Osteocyte (in vitro differentiated cells): ENCODE data around the gene SPG7. TPM values are rescaled to one million over a fixed set of nuclear protein-coding genes. Genes with fewer than 3 reads are reported as not detected.

Experiments used
- DNase-seq: peaks from one replicate; pipeline ENCODE4 v3.0.0; 2021; ENCODE audit warnings: mixed read lengths; ENCODE audit not compliant: unreplicated experiment; ENCODE audit errors: extremely low spot score
- H3K27ac Mint-ChIP-seq: one replicate; pipeline ENCODE4 v1.8.0; 2021; ENCODE audit warnings: mild to moderate bottlenecking, mixed read lengths; ENCODE audit not compliant: unreplicated experiment
- H3K27me3 Mint-ChIP-seq: one replicate; pipeline ENCODE4 v1.8.0; 2021; ENCODE audit warnings: mixed read lengths; ENCODE audit not compliant: unreplicated experiment
- H3K36me3 Mint-ChIP-seq: one replicate; pipeline ENCODE4 v1.8.0; 2021; ENCODE audit warnings: mixed read lengths; ENCODE audit not compliant: unreplicated experiment
- H3K4me1 Mint-ChIP-seq: one replicate; pipeline ENCODE4 v1.8.0; 2021; ENCODE audit warnings: mixed read lengths; ENCODE audit not compliant: unreplicated experiment
- H3K4me3 Mint-ChIP-seq: one replicate; pipeline ENCODE4 v1.8.0; 2021; ENCODE audit warnings: mild to moderate bottlenecking, moderate library complexity, mixed read lengths; ENCODE audit not compliant: unreplicated experiment
- H3K9me3 Mint-ChIP-seq: one replicate; pipeline ENCODE4 v1.8.0; 2021; ENCODE audit warnings: mixed read lengths; ENCODE audit not compliant: unreplicated experiment
- CTCF ChIP-seq: fragments of 200-600 bp; sonication (generic); IDR thresholded peaks from 2 replicates; pipeline ENCODE4 v1.5.0; 2021; ENCODE audit warnings: antibody characterized with exemption, mild to moderate bottlenecking, moderate library complexity
- total RNA-seq: library from RNA; stranded (reverse); gene quantifications from 2 replicates; pipeline ENCODE4 v1.2.1, GENCODE V29; 2021

Gene SPG7
- total RNA-seq, 1 donor from 2014 or later, result 125 TPM

GRCh38 chr16:89561142-89561883, 53.1 kb downstream of the SPG7 start:
- Mint-ChIP-seq H3K27ac (peak overlapping the region; percentile 54), H3K9me3 (no peaks in the 10 kb centered on the region), H3K4me3 (peak overlapping the region; percentile 96), H3K27me3 (no peaks in the 10 kb centered on the region), H3K36me3 (peaks cover 39% of the 10 kb centered on the region), H3K4me1 (peaks cover 65% of the 10 kb centered on the region)
- TF ChIP-seq CTCF, result no peak
- DNase-seq, result no peak

- no peaks in the 10 kb centered on the region for H3K9me3 Mint-ChIP-seq
- no peak for TF ChIP-seq CTCF
- peak overlapping the region; percentile 54 for H3K27ac Mint-ChIP-seq
- no peak for DNase-seq
- peak overlapping the region; percentile 96 for H3K4me3 Mint-ChIP-seq
- H3K27me3 Mint-ChIP-seq, result no peaks in the 10 kb centered on the region
- H3K4me1 Mint-ChIP-seq, result peaks cover 67% of the 10 kb centered on the region
- H3K36me3 Mint-ChIP-seq, result peaks cover 35% of the 10 kb centered on the region
Measured at GRCh38 chr16:89561884-89562599, 53.8 kb downstream of the SPG7 start.

GRCh38 chr16:89562939-89563338, 54.7 kb downstream of the SPG7 start:
- H3K4me1 Mint-ChIP-seq, result peaks cover 63% of the 10 kb centered on the region

GRCh38 chr16:89563639-89564392, 55.6 kb downstream of the SPG7 start:
- no peak overlapping the region for H3K27ac Mint-ChIP-seq
- no peak for DNase-seq
- no peak for TF ChIP-seq CTCF
- H3K36me3 Mint-ChIP-seq, result peaks cover 35% of the 10 kb centered on the region
- H3K27me3 Mint-ChIP-seq, result no peaks in the 10 kb centered on the region
- no peaks in the 10 kb centered on the region for H3K9me3 Mint-ChIP-seq
- peaks cover 62% of the 10 kb centered on the region for H3K4me1 Mint-ChIP-seq
- H3K4me3 Mint-ChIP-seq, result no peak overlapping the region

More at GRCh38 chr16:89562939-89563338, 54.7 kb downstream of the SPG7 start:
- Mint-ChIP-seq H3K27me3 (no peaks in the 10 kb centered on the region), H3K27ac (peak overlapping the region; percentile 14), H3K4me3 (peak overlapping the region; percentile 96), H3K9me3 (no peaks in the 10 kb centered on the region), H3K36me3 (peaks cover 35% of the 10 kb centered on the region)
- DNase-seq, result no peak
- TF ChIP-seq CTCF, result no peak
